Keratinocyte (primary cell): ENCODE results near the gene OR10P1. TPM values are rescaled to one million over a fixed set of nuclear protein-coding genes. Genes with fewer than 3 reads are reported as not detected.

Experiments used
- DNase-seq: peaks from one replicate; pipeline ENCODE4 v3.0.0-alpha.2; 2011; ENCODE audit warnings: low read depth, missing footprints, low spot score
- FAIRE-seq: peaks from 2 replicates; lab custom pipeline; 2011; peaks lifted over from hg19 to GRCh38; lab: Jason Lieb, UNC
- H2AFZ ChIP-seq: 2 replicates; pipeline ENCODE4 v1.6.0; 2012; ENCODE audit warnings: low read length, control low read depth, inconsistent platforms; ENCODE audit not compliant: control insufficient read depth
- H3K27ac ChIP-seq: 2 replicates; pipeline ENCODE4 v1.5.1; 2011; ENCODE audit warnings: low read length; ENCODE audit not compliant: control insufficient read depth, insufficient read depth
- H3K27me3 ChIP-seq: 3 replicates; pipeline ENCODE4 v1.6.0; 2011; ENCODE audit warnings: low read length; ENCODE audit not compliant: control insufficient read depth, insufficient read depth; ENCODE audit errors: extremely low read depth
- H3K36me3 ChIP-seq, 2 experiments: 2 replicates in 1 of 2; 3 replicates in 1 of 2; pipeline ENCODE4 v1.5.1; 2011; ENCODE audit warnings: low read length in 2 of 2, mild to moderate bottlenecking in 1 of 2; ENCODE audit not compliant: control insufficient read depth in 2 of 2, insufficient read depth in 2 of 2; ENCODE audit errors: extremely low read depth in 1 of 2
- H3K4me1 ChIP-seq: 3 replicates; pipeline ENCODE4 v1.5.1; 2011; ENCODE audit warnings: low read length; ENCODE audit not compliant: control insufficient read depth, insufficient read depth; ENCODE audit errors: extremely low read depth
- H3K4me2 ChIP-seq: 3 replicates; pipeline ENCODE4 v1.6.0; 2011; ENCODE audit warnings: low read depth, low read length; ENCODE audit not compliant: control insufficient read depth, insufficient read depth; ENCODE audit errors: extremely low read depth
- H3K4me3 ChIP-seq, 3 experiments: fragments of 200-600 bp in 1 of 3; sonication (generic) in 1 of 3; 2 replicates in 2 of 3; 3 replicates in 1 of 3; pipeline ENCODE4 v1.5.1; 2011 to 2016; ENCODE audit warnings: low read length in 3 of 3, mild to moderate bottlenecking in 3 of 3, control low read depth in 2 of 3, inconsistent platforms in 1 of 3, low read depth in 1 of 3, mixed read lengths in 1 of 3, mixed run types in 1 of 3, moderate library complexity in 1 of 3; ENCODE audit not compliant: control insufficient read depth in 2 of 3, insufficient read depth in 2 of 3; ENCODE audit errors: extremely low read depth in 1 of 3
- H3K79me2 ChIP-seq: 2 replicates; pipeline ENCODE4 v1.6.0; 2012; ENCODE audit warnings: low read length; ENCODE audit not compliant: control insufficient read depth, insufficient read depth
- H3K9ac ChIP-seq: 3 replicates; pipeline ENCODE4 v1.6.0; 2011; ENCODE audit warnings: low read length; ENCODE audit not compliant: control insufficient read depth, insufficient read depth; ENCODE audit errors: extremely low read depth
- H3K9me1 ChIP-seq: 3 replicates; pipeline ENCODE4 v1.6.0; 2011; ENCODE audit warnings: low read length; ENCODE audit not compliant: control insufficient read depth, insufficient read depth; ENCODE audit errors: extremely low read depth
- H3K9me3 ChIP-seq: 2 replicates; pipeline ENCODE4 v1.5.1; 2012; ENCODE audit warnings: low read depth, low read length; ENCODE audit not compliant: control insufficient read depth
- H4K20me1 ChIP-seq: 3 replicates; pipeline ENCODE4 v1.6.0; 2011; ENCODE audit warnings: low read length; ENCODE audit not compliant: control insufficient read depth, insufficient read depth; ENCODE audit errors: extremely low read depth
- EZH2 ChIP-seq: IDR thresholded peaks from one replicate; pipeline ENCODE4 v1.6.1; 2012; ENCODE audit warnings: inconsistent platforms, mild to moderate bottlenecking, low read length, moderate library complexity
- dilution Hi-C: fragments of 300-500 bp; cut with MboI; formaldehyde crosslinking; loops from one replicate; pipeline ENCODE4 v1.7.0; 2020; ENCODE audit warnings: low sequenced_read_pairs; ENCODE audit not compliant: extremely low pct_ligation_motif_present
- polyA plus RNA-seq, 5 experiments: library from polyadenylated mRNA; depleted of rRNA in 3 of 5; stranded (reverse) in 3 of 5; stranded (forward) in 1 of 5; unstranded in 1 of 5; fragments of >200 nt; gene quantifications; 1 replicate in 1 of 5; 2 replicates in 3 of 5; 3 replicates in 1 of 5; pipeline versions ENCODE4 v1.2.1 to v1.2.3, GENCODE V29; 2011 to 2012; ENCODE audit warnings: missing spikeins in 2 of 5, low read depth in 1 of 5, low replicate concordance in 1 of 5
- TF ChIP-seq, protein P1 (sequence below), 3 experiments: IDR thresholded peaks in 1 of 3; conservative IDR thresholded peaks in 1 of 3; optimal IDR thresholded peaks in 1 of 3; 2 replicates in 2 of 3; 3 replicates in 1 of 3; pipeline versions ENCODE3 to v1.5.1; 2011; ENCODE audit warnings: low read length in 3 of 3, mild to moderate bottlenecking in 3 of 3, moderate library complexity in 2 of 3, control low read depth in 1 of 3, inconsistent platforms in 1 of 3; ENCODE audit not compliant: insufficient read depth in 2 of 3; ENCODE audit errors: extremely low read depth in 1 of 3

OR10P1 gene
- polyA plus RNA-seq, 1 donor (not counting 4 experiments of a cell fraction or from before 2014, with no cell fraction given), result not detected

DNA sequence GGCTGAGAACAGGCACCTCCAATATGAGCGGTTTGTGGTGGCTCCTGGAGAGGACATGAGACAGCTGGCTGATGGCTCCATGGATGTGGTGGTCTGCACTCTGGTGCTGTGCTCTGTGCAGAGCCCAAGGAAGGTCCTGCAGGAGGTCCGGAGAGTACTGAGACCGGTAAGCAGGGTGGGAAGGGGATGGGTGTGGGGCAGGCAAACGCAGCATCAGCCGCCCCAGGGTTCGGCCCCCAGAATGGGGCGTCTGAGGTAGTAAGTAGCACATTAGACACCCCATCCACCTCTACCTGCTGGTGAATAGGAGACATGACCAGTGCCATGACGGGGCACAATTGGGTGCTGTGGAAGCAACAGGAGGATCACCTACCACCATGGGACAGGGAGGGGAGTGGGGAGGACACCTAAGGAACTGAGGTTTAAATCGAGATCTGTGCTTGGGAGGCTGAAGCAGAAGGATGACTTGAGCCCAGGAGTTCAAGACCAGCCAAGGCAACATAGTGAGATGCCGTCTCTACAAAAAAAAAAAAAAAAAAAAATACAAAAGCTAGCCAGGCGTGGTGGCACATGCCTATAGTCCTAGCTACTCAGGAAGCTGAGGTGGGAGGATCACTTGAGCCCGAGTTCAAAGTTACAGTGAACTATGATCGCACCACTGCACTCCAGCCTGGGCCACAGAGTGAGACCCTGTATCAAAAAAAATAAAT is 45.5 kb downstream of the OR10P1 start:
- no peaks in the 10 kb centered on the region for H3K9me3 ChIP-seq
- H3K27me3 ChIP-seq, result peaks cover 12% of the 10 kb centered on the region
- H3K9me1 ChIP-seq, result no peaks in the 10 kb centered on the region
- H3K9ac ChIP-seq, result no peak overlapping the region
- no peak overlapping the region for H3K27ac ChIP-seq
- H4K20me1 ChIP-seq, result no peaks in the 10 kb centered on the region
- no peak for DNase-seq
- dilution Hi-C loops, result no loop called here
- H2AFZ ChIP-seq, result no peak overlapping the region
- H3K36me3 ChIP-seq, result no peaks in the 10 kb centered on the region
- no peak for TF ChIP-seq EZH2
- TF ChIP-seq, protein P1, sequence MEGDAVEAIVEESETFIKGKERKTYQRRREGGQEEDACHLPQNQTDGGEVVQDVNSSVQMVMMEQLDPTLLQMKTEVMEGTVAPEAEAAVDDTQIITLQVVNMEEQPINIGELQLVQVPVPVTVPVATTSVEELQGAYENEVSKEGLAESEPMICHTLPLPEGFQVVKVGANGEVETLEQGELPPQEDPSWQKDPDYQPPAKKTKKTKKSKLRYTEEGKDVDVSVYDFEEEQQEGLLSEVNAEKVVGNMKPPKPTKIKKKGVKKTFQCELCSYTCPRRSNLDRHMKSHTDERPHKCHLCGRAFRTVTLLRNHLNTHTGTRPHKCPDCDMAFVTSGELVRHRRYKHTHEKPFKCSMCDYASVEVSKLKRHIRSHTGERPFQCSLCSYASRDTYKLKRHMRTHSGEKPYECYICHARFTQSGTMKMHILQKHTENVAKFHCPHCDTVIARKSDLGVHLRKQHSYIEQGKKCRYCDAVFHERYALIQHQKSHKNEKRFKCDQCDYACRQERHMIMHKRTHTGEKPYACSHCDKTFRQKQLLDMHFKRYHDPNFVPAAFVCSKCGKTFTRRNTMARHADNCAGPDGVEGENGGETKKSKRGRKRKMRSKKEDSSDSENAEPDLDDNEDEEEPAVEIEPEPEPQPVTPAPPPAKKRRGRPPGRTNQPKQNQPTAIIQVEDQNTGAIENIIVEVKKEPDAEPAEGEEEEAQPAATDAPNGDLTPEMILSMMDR (optimal IDR thresholded peaks at IDR 0.05 in 1 of 3, IDR thresholded peaks at IDR 0.05 in 1 of 3, conservative IDR thresholded peaks at IDR 0.05 in 1 of 3; ENCODE audit: extremely low read depth in 1 of 3, insufficient read depth in 2 of 3, low read length in 3 of 3), result no peak
- FAIRE-seq, result no peak
- H3K4me3 ChIP-seq, result no peak overlapping the region
- no peaks in the 10 kb centered on the region for H3K4me1 ChIP-seq
- H3K4me2 ChIP-seq, result no peak overlapping the region
- H3K79me2 ChIP-seq, result no peaks in the 10 kb centered on the region

DNA sequence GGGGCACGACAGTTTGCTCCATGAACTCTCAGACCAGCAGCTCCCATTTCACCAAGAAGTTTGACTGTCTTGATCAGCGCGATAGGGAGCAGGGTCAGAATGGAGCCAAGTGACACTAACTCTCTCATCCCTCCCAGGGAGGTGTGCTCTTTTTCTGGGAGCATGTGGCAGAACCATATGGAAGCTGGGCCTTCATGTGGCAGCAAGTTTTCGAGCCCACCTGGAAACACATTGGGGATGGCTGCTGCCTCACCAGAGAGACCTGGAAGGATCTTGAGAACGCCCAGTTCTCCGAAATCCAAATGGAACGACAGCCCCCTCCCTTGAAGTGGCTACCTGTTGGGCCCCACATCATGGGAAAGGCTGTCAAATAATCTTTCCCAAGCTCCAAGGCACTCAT is 47.0 kb downstream of the OR10P1 start:
- TF ChIP-seq EZH2, result no peak
- TF ChIP-seq, protein P1 (optimal IDR thresholded peaks at IDR 0.05 in 1 of 3, IDR thresholded peaks at IDR 0.05 in 1 of 3, conservative IDR thresholded peaks at IDR 0.05 in 1 of 3; ENCODE audit: extremely low read depth in 1 of 3, insufficient read depth in 2 of 3, low read length in 3 of 3), result no peak
- FAIRE-seq (no peak), DNase-seq (no peak)
- Histone ChIP-seq H2AFZ (no peak overlapping the region), H3K9me3 (no peaks in the 10 kb centered on the region), H3K9me1 (no peaks in the 10 kb centered on the region), H3K4me2 (no peak overlapping the region), H3K36me3 (no peaks in the 10 kb centered on the region), H3K9ac (no peak overlapping the region), H3K27ac (no peak overlapping the region), H3K4me3 (no peak overlapping the region), H3K27me3 (peaks cover 12% of the 10 kb centered on the region), H3K79me2 (no peaks in the 10 kb centered on the region), H3K4me1 (no peaks in the 10 kb centered on the region), H4K20me1 (no peaks in the 10 kb centered on the region)
- dilution Hi-C loops, result no loop called here
